HG03460 (cell line): ENCODE results near the gene ZFHX2.

Experiments used
- ATAC-seq: cut with Tn5 transposase; IDR thresholded peaks from one replicate; pipeline ENCODE4 v1.9.1; 2021; ENCODE audit not compliant: unreplicated experiment

The ZFHX2 gene

DNA sequence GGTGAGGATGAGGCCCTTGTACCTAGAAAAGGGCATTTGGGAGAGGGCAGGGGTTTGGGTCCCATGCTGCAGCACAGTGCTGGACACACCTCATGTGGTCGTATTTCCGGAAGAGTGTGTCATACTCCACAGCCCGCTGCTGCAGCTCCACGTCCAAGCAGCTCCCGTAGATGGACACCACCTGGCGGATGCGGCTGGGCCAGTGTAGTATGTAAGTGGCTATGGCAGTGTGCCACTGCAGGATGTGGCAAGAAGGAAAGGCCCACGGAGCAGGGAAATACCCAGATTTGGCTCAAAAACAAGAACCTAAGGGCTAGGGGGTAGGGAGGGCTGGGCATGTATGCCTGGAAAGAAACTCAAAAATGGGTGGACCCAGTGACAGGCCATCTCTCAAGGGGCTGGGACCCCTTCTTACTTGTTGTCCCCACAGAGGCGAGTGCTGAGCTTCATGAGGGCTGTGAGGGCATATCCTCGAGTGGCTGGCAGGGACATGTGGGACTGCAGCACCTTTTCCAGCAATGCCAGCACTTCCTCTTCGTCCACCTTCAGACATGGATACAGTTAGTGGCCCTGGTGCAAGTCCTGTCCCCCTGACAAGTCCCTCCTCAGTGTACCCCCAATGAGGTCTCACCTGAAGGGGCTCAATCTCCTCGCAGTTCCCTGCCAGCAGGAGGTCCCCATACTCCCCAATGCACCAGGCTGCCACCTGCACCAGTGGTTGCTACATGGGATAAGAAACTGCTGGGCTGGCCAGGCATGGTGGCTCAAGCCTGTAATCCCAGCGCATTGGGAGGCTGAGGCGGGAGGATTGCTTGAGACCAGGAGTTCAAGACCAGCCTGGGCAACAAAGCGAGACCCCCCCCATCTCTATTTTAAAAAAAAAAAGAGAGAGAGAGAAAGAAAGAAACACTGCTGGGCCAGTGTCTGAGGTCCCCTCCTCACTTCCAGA, 10.6 kb upstream of the ZFHX2 start:
- no peak for ATAC-seq

DNA sequence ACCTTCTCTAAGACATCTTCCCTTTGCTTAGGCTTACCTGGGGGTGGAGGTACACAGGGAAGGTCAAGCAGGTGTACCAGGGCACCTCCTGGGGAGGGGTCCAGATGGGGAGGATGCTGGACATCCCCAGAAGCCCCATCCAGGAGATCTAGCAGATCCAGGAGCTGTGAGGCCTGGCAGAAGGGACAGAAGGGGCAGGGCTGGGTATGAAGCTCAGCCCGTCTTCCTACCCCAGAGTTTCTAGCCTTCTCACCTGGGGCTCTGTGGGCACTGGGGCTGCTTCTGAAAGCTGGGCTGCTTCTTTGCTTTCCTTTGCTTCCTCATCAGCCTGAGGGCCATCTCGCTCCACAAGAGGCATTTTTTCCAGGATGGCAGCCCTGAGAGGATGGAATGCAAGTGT, 9.7 kb upstream of the ZFHX2 start:
- no peak for ATAC-seq

DNA sequence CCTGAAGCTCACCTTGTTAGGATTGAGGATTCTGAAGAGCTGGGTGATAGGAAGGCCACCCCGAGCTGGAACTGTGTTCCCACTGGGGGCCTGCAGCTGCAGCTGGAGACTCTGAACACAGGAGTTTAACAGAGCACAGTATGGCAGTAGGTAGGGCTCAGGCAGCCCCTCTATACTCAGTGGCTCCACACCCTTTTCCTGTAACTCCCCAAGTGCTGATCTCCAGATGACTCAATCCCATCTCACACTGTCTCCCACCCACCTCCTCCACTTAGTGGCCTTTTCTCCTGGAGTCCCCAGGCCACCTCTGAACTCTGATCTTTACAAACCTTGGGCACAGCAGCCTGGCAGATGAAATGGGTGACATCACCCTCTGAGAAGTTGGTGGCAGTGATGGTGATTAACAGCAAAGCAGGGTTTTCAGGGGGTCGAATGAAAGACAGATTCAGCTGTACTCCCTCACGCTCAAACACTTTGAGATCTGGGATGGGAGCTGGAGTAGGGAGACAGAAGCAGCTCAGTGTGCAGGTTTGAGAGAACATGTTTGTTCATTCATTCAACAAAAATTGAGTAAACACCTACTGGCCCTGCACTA, 8.5 kb upstream of the ZFHX2 start:
- ATAC-seq: no peak

DNA sequence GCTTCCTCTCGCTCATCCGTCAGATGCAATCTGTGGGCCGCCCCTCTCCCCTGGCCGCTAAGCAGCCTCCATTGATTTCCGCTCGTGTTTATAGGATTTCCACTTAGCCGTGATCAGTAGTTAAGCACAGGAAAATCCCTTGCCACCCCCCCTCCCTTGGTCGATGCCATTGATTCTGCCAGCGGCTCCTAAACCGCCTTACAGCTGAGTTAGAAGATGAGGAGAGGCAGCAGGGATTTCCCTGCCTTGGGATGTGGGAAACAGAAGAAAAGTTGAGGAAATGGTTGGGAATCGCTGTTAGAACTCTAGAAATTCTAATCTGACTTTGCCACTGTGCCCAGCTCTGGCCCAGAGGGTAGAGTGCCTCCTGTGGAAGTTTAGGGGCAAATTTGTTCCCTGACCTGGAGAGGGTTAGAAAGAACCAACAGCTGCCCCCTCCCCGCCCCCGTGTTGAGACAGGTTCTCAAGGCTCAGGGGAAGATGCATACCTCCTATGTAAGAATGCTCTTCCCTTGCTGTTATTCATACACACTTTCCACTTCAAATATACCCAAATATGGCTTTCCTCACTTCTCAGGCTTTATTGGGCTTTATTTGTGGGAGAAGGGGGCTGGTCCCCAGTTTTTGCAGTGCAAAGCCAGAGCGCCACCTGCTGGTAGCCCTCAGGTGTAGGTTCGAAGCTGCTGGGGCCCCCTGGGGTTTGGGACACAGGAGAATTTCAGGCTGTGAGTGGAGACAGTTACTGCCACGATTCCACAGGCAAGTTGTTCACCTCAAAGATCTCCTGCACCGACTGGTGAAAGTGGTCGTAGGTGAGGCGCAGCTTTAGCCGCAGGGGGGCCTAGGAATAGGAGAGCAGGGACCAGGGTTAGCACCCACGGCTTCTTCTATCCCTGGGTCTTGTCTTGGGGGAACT, 7.7 kb upstream of the ZFHX2 start:
- ATAC-seq: no peak

DNA sequence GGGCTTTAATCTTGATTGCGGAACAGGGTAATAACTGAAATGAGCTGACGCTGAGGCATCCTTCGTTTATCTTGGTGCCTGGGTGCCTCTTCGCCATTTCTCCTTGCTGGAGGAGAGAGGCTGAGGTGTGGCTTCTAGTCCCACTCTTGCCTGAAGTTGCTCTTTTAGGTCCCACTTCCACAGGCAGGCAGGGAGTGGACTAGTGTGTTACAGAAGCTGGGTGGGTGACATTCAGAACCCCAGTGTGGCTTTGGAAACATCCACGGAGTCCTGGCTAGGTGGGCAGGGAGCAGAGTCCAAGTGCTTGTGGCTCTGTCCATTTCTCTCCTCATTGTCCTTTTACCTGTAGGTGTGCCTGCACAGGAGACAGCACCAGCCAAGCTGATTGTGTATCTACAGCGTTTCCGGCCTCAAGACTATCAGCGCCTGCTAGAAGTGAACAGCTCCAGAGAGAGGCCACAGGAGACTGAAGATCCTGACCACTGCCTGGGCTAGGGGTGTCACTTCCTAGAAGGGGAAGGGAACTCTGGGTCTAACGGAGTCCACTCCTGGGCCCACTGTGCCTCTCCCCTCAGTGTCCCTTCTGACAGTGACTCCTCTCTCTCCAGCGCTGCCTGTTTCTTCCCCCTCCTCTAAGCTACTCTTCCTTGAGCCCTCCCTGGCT, 6.9 kb upstream of the ZFHX2 start:
- no peak for ATAC-seq

DNA sequence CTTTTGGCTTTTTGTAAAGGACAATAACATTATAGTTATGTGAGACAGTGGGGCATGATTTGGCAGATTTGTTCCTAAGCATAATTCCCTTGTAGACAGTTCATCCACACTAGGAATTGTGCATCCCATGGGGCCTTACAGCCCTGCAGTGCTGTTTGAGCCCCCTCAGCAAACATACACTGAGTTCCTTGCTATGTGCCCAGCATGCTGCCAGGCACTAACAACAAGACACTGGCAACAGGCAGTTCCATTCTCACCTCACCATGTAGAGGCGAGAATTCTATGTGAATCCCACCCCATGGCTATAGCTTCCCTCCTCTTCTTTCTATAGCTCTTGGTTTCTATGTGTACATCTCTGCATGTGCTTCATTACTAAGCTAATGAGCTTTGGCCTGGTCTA, 6.4 kb upstream of the ZFHX2 start:
- no peak for ATAC-seq

DNA sequence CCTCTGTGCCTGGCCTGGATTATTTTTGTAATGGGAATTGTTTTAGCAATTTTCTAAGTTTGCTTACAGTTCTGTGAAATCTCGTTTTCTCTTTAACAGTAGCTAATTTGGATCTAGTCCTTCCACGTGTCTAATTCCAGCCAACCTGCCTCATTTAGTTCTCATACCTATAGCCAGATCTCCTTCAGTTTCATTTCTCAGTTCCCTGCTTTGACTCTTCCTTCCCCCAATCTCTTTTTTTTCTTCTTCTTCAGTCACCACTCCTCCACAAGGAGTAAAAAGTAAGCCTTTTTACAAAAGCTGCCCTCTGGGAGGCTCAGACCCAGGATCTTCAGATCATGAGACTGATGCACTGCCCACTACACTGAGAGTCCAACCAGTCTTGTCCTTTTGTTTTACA, 6.0 kb upstream of the ZFHX2 start:
- ATAC-seq: no peak

DNA sequence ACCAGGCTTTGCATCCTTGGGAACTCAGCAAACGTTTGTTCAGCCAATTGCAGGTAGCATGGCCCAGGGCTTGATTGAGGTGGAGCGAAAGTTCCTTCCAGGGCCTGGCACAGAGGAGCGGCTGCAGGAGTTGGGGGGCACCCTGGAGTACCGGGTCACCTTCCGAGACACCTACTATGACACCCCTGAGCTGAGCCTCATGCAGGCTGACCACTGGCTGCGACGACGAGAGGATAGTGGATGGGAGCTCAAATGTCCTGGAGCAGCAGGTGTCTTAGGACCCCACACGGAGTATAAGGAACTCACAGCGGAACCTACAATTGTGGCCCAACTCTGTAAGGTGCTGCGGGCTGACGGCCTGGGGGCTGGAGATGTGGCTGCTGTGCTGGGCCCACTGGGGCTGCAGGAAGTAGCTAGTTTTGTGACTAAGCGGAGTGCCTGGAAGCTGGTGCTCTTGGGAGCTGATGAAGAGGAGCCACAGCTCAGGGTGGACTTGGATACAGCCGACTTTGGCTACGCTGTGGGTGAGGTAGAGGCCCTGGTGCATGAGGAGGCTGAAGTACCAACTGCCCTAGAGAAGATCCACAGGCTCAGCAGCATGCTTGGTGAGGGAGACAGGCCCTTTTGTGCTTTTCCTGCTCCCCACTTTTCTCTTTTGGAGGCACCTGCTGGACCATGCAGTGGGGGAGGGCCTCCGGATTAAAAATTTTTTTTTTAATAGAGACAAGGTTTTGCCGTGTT, 5.3 kb upstream of the ZFHX2 start:
- ATAC-seq: no peak

DNA sequence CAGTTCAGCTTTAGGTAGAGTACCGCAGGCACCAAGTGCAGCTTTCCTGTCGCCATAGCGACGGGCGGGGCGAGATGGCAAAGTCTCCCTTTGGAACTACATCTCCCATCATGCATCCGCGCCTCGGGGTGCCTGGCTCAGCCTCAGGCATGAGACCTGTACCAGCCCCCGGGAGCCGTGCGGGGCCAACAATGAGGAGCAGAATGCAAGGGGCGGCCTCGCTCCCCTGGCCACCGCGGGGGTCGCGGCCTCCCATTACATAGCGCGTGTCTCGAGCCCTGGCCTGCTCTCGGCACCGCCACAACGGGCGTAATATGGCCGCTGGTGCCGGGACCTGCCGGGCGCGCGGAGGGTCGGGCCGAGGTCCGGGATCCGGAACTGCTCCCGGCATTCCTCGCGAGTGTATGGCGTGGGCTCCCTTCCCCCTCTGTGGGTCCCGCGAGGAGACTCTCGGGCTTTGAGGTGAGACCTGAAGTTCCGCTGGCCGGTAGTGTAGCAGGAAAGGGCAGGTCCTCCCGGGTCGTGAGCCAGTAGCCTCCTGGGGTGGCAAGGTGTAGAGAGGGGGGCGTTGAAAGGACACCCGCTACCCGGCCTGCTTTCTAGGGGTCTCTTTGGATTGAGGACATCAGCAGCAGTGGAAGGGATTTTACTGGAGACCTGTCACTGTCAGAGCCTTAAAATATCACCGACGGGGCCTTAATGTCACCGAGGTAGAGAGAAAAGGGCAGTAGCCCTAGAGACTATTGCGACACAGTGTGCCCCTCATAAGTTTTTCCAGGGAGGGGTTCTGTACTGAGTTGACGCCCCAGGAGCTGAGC, 4.5 kb upstream of the ZFHX2 start, which contains the start of gene THTPA:
TSS of gene THTPA (plus strand) at position 390 of the 818 bp plus-strand sequence. CDS start 487 bp downstream, outside the sequence.
- ATAC-seq: peak; percentile 79

DNA sequence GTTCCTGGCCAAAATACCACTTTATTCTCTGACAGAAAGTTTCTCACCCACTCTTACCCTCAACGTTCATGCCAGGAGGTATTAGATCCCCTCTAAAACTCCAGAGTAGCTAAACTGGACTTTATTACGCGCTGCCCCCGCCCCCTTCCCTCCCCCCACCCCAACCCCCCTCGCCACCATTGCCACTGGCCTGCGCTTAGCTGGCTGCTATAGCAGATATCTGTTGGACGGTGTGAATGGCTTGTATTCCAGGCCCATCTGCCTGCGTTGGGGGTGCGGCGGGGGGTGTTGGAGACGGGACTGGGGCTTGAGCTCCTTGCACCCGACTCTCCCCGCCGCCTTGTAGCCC, 3.9 kb upstream of the ZFHX2 start:
- no peak for ATAC-seq

DNA sequence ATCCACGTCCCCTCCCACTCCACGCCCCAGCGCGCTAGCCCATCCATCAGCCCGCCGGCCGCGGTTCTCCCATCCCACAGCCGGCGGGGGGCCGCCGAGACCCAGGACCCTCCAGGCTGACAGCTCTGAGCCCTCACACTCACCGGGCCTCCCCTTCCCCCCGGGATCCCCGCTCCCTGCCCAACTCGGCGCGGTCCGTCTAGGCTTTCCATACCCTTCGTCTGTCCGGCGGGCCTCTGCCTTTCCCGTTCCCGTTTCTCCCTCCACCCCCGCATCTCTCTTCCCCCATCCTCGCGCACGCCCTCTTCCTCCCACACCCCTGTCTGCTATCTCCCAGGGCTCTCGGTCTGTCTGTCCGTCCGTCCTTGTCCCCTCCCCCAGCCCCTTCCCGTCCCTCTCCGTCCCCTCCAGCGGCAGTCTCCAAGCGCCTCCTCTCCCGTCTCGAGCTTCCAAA, 726 bp downstream of the ZFHX2 start:
- ATAC-seq: no peak

DNA sequence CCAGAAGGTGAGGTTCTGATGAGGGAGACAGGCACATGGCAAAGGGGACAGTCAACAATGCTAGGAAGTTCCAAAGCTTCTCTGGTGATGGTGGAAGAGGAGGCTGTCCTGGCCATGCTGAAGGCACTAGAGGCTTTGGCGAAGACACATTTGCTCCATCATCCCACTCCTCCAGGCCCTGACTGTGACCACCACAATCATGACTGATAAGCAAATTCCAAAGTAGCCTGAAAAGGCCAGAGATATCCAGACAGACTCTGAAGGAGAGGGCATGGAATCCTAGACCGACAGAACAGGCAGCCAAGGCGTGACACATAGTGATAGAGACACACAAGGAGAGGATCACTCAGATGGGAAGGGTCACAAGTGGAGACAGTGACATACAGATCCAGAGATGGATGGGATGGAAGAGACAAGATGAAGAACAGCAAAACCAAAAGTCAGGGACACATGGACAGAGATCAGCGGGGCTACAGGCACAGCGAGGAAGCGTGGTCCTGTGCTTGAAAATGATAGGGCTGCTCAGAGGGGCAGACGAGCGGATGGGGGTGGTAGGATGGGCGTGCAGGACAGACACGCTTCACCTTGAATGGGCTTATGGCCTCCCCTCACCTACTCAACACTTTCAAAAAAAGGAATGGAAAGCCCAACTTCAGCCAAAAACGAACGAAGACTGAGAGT, 1.3 kb downstream of the ZFHX2 start:
- no peak for ATAC-seq

DNA sequence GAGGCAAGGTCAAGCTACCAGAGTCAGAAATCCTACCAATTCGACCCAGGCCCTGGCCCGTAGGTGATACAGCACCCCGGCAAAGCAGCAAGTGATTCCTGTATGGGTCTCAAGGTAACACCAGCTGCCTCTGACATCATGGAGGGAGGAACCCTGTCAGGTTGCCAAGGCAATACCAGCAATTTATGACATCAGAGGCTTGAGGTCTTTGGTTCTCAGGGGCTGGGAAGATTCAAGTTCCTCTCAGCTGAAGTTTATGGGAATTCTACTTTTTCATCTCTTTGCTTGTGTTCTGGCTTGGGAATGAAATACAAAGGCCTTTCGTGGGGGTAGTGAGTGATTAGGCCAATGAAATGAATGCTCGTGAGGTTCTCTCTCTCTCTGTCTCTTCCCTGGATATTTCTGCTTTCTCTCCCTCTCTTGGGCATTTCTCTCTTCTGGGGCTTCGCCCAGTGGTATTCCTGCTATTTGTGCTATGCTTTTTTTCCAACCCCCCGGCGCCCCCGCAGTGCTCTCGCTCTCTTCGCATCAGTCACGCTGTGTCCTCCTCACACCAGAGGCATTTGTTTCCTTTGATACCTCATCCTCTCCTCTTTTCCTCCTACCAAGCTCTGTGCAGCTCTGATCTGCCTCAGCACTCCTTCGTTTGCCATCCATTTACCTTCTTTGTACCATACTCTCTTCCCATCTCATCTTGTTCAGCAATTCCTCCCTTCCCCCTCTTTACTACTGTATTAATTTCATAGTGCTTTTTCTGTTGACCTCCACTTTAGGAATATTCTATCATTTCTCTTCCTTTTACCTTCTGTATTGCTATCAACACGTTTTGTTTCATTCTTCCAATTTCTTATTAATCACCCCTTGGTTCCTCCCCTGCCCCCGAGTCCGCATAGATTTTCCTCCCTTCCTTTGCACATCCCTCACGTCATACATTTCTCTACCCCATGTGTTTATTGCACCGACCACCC, 2.9 kb downstream of the ZFHX2 start:
- no peak for ATAC-seq

DNA sequence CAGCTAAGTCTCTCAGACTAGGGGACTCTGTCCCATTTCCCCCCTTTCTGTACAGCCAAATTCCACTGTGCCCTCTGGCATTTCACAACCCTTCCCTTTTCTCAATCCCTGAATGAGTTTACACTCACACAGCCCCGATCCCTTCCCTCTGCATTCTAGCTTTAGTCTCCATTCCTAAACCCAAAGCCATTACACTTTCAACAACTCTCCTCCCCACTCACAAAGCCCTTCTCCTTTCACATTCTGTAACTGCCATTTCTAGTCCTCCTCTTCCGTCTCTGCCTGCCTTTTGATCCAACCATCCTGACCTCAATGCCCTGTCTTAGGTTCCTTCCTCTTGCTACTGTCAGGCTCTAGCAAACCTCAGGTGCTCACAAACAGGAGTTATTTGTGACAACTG, 3.6 kb downstream of the ZFHX2 start:
- no peak for ATAC-seq

DNA sequence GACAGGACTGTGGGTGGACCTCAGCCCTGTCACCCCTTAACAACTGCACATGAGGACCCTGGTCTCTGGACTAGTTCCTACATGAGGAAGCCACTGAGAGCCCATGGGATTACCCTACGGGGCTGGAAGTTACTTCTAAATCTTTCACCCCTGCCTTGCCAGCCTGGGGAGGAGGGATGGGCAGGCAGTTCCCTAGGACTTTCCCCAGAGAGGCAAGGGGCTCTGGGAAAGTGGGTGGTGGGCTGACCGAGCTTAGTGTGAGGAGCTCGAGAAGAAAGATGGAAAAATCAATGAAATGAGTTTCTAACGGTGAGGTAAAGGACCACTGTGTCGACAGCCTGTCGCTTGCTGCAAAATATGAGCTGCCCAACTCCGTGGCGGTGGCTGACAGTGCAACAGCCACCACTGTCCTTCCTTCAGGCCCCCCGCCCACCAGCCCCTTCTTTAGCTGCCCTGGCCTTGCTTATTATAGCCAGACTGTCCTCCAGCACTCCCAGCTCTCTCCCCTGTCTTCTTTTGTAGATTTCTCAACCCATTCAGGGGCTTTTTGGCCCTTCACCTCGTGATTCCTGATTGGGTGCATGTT, 5.0 kb downstream of the ZFHX2 start:
- no peak for ATAC-seq

DNA sequence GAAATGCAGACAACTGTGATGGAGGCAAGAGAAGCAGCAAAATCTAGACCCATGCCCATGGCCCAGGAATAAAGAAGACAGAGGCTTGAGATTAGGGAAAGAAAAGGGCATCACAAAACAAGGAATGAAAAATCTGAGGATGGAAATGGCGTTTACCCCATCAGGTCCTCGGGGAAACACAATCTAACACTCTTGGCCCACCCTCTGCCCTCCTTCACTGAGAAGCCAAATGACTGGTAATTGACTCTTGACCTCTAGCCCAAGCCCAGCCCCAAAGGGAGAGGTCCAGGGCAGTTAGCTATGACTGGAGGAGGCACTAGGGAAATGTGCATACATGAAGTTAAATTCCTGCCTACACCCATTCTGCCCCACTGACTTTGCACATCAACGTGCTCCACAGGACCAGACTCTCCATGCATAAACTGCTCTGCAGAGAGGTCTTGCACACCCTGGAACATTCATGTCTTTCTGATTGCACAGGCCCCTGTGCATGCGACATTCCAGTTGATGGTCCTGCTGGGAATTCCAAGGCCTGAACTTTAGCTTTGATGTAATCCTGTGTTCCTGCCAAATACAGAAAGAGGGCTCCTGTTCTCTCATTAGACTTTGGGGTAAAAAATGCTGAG, 5.7 kb downstream of the ZFHX2 start:
- ATAC-seq: no peak
